Activated CD8-positive, alpha-beta memory T cell treated with anti-CD3 and anti-CD28 coated beads for 48 hours (primary cell): ENCODE measurements around the gene TRAPPC12.
"Not testable (repeated sequence)": the region's sequence is repeated elsewhere in the genome, so short reads cannot be mapped to it uniquely, and the experiment has no call there.

Experiments used
- DNase-seq, 3 experiments: peaks; one replicate each; pipeline ENCODE4 v3.0.0-alpha.2; 2020; ENCODE audit warnings: low read depth in 2 of 3, low spot score in 2 of 3

The TRAPPC12 gene

GRCh38 chr2:3498783-3499394 lies 119.4 kb downstream of the TRAPPC12 start:
- DNase-seq: no peak

GRCh38 chr2:3500326-3500899 lies 120.9 kb downstream of the TRAPPC12 start:
- no peak for DNase-seq

GRCh38 chr2:3503046-3503445 lies 123.6 kb downstream of the TRAPPC12 start:
- DNase-seq: no peak

GRCh38 chr2:3503483-3503882 lies 124.0 kb downstream of the TRAPPC12 start:
- no peak for DNase-seq

- DNase-seq: no peak
These were observed 125.2 kb downstream of the TRAPPC12 start for GRCh38 chr2:3504741-3505140.

- DNase-seq: no peak
These were observed 126.3 kb downstream of the TRAPPC12 start for GRCh38 chr2:3505771-3506170.

- DNase-seq: no peak
These were observed 132.6 kb downstream of the TRAPPC12 start for GRCh38 chr2:3512086-3512485.

GRCh38 chr2:3513026-3513810 lies 133.7 kb downstream of the TRAPPC12 start:
- DNase-seq: no peak

GRCh38 chr2:3515438-3515837 lies 135.9 kb downstream of the TRAPPC12 start:
- DNase-seq: not testable (repeated sequence)

GRCh38 chr2:3516831-3517230 lies 137.3 kb downstream of the TRAPPC12 start:
- DNase-seq: no peak

GRCh38 chr2:3517948-3518495 lies 138.5 kb downstream of the TRAPPC12 start:
- DNase-seq: no peak

GRCh38 chr2:3518496-3519254 lies 139.2 kb downstream of the TRAPPC12 start:
- DNase-seq: peak; percentile 89 to 99 (median 99)

- DNase-seq: peak; percentile 59 to 64 (median 61)
These were observed 140.0 kb downstream of the TRAPPC12 start, which contains the start of gene ADI1 for GRCh38 chr2:3519255-3520205. Gene ADI1 (minus strand): TSS chr2:3519531. CDS start chr2:3519487, 44 bp downstream.

GRCh38 chr2:3520591-3520990 lies 141.1 kb downstream of the TRAPPC12 start:
- DNase-seq: no peak

- no peak for DNase-seq
These were observed 143.5 kb downstream of the TRAPPC12 start for GRCh38 chr2:3522961-3523421.

- DNase-seq: no peak
These were observed 144.1 kb downstream of the TRAPPC12 start for GRCh38 chr2:3523551-3524041.

- no peak for DNase-seq
These were observed 147.4 kb downstream of the TRAPPC12 start for GRCh38 chr2:3526871-3527270.

GRCh38 chr2:3527886-3528785 lies 148.6 kb downstream of the TRAPPC12 start:
- no peak for DNase-seq
